Fibroblast of skin of scalp (primary cell): ENCODE measurements around the gene AGRN.

ENCODE experiments used
- DNase-seq: peaks from one replicate; pipeline ENCODE4 v3.0.0-alpha.2; 2013

Gene AGRN

GRCh38 chr1:1082776-1083415, 63.0 kb downstream of the AGRN start:
- DNase-seq: no peak

GRCh38 chr1:1083416-1084371, 63.8 kb downstream of the AGRN start:
- DNase-seq: no peak

DNA sequence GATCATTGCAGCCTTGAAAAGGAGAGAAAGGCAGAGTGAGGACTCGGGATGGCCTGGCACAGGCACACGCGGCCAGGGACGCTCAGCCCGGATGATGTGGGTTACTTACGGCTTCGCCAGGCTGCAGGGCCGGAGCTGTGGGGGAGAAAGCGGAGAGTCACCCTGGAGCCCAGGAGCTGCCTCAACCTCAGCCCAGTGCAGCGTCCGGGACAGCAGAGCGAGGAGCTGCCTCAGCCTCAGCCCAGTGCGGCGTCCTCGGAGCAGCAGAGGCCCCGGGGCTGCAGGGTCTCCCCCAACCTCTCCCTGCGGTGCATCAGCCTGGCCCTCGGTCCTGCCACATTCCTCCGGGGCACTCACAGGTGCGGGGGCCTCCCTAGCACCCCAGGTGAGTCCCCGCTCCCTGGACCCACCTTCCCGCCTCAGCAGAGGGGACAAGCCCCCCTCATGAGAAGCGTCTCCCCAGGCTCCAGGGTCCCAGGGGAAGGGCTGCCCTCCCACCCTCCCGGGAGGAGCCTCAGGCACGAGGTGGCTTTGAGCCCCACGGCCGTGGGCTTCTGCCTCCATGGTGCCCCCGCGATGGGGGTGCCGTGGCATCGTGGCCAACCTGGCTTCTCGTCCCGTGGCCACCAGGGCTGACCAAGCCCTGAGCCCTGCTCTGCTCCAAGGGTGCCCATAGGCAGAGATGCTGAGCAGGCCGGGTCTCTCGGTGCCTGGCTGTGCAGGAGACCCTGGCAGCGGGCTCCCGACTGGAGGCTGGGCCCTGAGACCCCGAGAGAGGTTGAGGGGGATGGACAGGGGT, 64.7 kb downstream of the AGRN start:
- DNase-seq: no peak

- DNase-seq: no peak
Observed at GRCh38 chr1:1085171-1085841, 65.4 kb downstream of the AGRN start.

- no peak for DNase-seq
Observed at GRCh38 chr1:1085911-1086841, 66.3 kb downstream of the AGRN start.

DNA sequence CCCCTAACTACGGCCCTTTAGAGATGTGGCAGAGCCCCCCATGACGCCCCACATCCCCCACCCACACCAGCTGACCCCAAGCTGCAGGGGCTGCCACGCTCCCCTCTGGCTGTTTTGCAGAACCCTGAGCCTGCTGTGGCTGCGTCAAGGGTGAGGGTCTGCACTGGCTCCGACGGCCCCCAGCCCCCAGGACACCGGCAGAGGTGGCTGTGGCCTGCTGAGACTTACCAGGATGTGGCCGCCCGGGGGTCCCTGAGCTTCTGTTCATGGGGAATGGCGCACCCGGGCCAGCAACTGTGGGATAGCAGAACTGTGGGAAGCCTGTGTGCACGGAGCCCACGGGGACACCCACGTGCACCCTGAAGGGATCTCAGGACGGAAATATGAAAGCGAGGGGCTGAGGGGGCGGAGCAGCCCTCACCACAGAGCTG, 67.0 kb downstream of the AGRN start:
- DNase-seq: no peak

GRCh38 chr1:1087351-1088028, 67.6 kb downstream of the AGRN start:
- DNase-seq: no peak

DNA sequence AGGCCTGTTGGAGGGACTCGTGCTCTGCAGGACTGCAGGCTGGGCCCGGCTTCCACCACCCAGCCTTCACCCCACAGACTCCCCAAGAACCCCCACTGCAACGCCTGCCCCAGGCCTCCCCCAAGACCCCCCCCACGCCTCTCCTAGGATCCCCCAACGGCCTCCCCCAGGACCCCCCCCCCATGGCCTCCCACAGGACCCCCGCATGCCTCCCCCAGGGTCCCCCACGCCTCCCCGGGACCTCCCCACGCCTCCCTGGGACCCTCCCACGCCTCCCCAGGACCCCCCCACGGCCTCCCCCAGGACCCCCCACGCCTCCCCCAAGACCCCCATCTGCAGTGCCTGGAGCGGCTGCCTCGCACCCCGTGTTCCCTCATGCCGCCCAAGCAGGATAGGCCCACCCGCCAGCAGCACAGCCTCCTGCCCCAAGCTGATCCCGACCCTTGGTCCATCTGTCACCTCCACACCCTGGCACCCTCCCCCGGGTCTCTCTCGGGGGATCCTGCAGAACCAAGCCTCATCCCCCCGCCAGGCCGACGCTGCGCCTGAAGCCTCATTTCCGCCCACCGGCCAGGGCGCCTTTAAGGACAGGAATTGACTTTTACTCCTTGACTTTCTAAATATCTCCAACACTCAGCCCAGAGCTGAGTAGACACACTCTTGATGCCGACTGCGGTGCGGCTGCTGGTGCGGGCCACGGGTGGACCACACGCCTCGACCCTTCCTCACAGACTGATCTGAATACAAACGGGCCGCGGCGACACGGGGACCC, 68.3 kb downstream of the AGRN start:
- DNase-seq: no peak

- no peak for DNase-seq
Observed at GRCh38 chr1:1088801-1089680, 69.1 kb downstream of the AGRN start.

DNA sequence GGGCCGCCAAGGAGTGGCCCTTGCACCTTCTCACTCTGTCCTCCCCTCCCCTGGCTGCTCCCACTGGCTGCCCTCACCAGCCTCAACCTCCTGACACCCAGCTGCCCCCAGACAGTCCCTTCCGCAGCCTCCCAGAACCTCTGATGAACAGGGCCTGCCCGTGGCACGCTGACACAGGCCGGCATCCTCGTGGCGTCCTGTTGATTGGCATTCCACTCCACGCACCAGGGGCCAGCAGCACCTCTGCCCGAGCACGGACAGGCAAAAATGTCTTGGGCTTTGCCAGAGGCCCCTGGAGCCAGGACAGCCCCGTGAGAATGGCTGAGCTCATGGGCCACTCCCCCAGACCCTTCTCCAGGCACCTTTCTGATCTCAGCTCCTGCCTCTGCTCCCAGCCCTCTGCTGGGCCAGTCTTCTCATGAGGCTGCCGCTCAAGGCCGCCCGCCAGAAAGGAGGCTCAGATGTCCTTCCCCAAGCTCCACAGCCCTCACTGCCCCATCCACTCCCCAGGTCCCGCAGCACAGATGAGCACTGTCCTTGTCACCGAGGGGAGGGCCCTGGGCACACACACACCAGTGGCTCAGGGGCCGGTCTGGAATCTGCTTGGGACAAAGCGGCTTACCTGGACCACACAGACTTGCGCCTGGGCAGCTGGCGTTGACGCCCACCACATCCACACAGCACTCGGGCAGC, 70.0 kb downstream of the AGRN start:
- DNase-seq: no peak

- no peak for DNase-seq
Observed at GRCh38 chr1:1090424-1091343, 70.8 kb downstream of the AGRN start.

GRCh38 chr1:1091344-1092148, 71.6 kb downstream of the AGRN start:
- no peak for DNase-seq

- no peak for DNase-seq
Observed at GRCh38 chr1:1092149-1092855, 72.4 kb downstream of the AGRN start.

GRCh38 chr1:1092894-1093609, 73.1 kb downstream of the AGRN start:
- no peak for DNase-seq

GRCh38 chr1:1093610-1093943, 73.7 kb downstream of the AGRN start:
- no peak for DNase-seq
